ENCODE results near the gene LAMA4. TPM values are rescaled to one million over a fixed set of nuclear protein-coding genes. Genes with fewer than 3 reads are reported as not detected.

Gene LAMA4
- total RNA-seq, 1 experiment from 2014 or later, result 58.3 TPM

- ChIA-PET CTCF (no interaction called here), POLR2A (ENCODE audit: unreplicated experiment) (no interaction called here)
- intact Hi-C loops (cut with micrococcal nuclease; ENCODE audit: unreplicated experiment), result no loop called here
- Histone ChIP-seq H3K4me1 (replicated peaks; ENCODE audit: insufficient read depth) (peaks cover 11% of the 10 kb centered on the region), H3K27ac (no peak overlapping the region), H3K36me3 (ENCODE audit: low read depth) (peaks cover 89% of the 10 kb centered on the region), H3K79me2 (ENCODE audit: low read depth) (no peaks in the 10 kb centered on the region), H3K4me2 (no peak overlapping the region), H3K4me3 (no peak overlapping the region), H3K9me2 (ENCODE audit: insufficient read depth) (no peaks in the 10 kb centered on the region), H4K20me1 (ENCODE audit: insufficient read depth) (0 out of 2 replicates have a peak, but pooled peaks cover 10% of the 10 kb centered on the region), H2AFZ (no peak overlapping the region), H3F3A (ENCODE audit: insufficient read depth, low read depth) (peaks cover 34% of the 10 kb centered on the region), H3K9me3 (ENCODE audit: insufficient read depth, low read depth) (no peaks in the 10 kb centered on the region), H3K27me3 (ENCODE audit: insufficient read depth, low read depth) (no peaks in the 10 kb centered on the region)
- no TSS peak for BruUV-seq (replicated peaks)
- TF ChIP-seq CTCF (conservative IDR thresholded peaks at IDR 0.05) (no peak), EZH2 (IDR thresholded peaks at IDR 0.05; ENCODE audit: low read depth) (no peak)
- no peak for DNase-seq
Measured at GRCh38 chr6:112150363-112150762, 104.0 kb downstream of the LAMA4 start.

GRCh38 chr6:112149719-112150263 is 104.6 kb downstream of the LAMA4 start:
- no TSS peak for BruUV-seq (replicated peaks)
- Histone ChIP-seq H3K9me3 (ENCODE audit: insufficient read depth, low read depth) (no peaks in the 10 kb centered on the region), H3K4me1 (replicated peaks; ENCODE audit: insufficient read depth) (peaks cover 5% of the 10 kb centered on the region), H4K20me1 (ENCODE audit: insufficient read depth) (0 out of 2 replicates have a peak, but pooled peaks cover 9% of the 10 kb centered on the region), H3F3A (ENCODE audit: insufficient read depth, low read depth) (peaks cover 29% of the 10 kb centered on the region), H3K4me2 (no peak overlapping the region), H3K79me2 (ENCODE audit: low read depth) (no peaks in the 10 kb centered on the region), H3K27me3 (ENCODE audit: insufficient read depth, low read depth) (no peaks in the 10 kb centered on the region), H2AFZ (no peak overlapping the region), H3K4me3 (no peak overlapping the region), H3K36me3 (ENCODE audit: low read depth) (peaks cover 89% of the 10 kb centered on the region), H3K9me2 (ENCODE audit: insufficient read depth) (no peaks in the 10 kb centered on the region), H3K27ac (no peak overlapping the region)
- no peak for DNase-seq
- CTCF ChIA-PET, result no interaction called here
- intact Hi-C loops (cut with micrococcal nuclease; ENCODE audit: unreplicated experiment), result no loop called here
- POLR2A ChIA-PET (ENCODE audit: unreplicated experiment), result no interaction called here
- TF ChIP-seq CTCF (conservative IDR thresholded peaks at IDR 0.05), result no peak
- no peak for TF ChIP-seq EZH2 (IDR thresholded peaks at IDR 0.05; ENCODE audit: low read depth)

GRCh38 chr6:112149236-112149635 is 105.1 kb downstream of the LAMA4 start:
- Histone ChIP-seq H3F3A (ENCODE audit: insufficient read depth, low read depth) (peaks cover 23% of the 10 kb centered on the region), H3K27me3 (ENCODE audit: insufficient read depth, low read depth) (no peaks in the 10 kb centered on the region), H3K79me2 (ENCODE audit: low read depth) (no peaks in the 10 kb centered on the region), H3K4me2 (no peak overlapping the region), H2AFZ (no peak overlapping the region), H3K27ac (no peak overlapping the region), H3K9me2 (ENCODE audit: insufficient read depth) (no peaks in the 10 kb centered on the region), H3K4me1 (replicated peaks; ENCODE audit: insufficient read depth) (no peaks in the 10 kb centered on the region; the same call in none of the 2 replicates), H4K20me1 (ENCODE audit: insufficient read depth) (0 out of 2 replicates have a peak, but pooled peaks cover 5% of the 10 kb centered on the region), H3K9me3 (ENCODE audit: insufficient read depth, low read depth) (no peaks in the 10 kb centered on the region), H3K4me3 (no peak overlapping the region), H3K36me3 (ENCODE audit: low read depth) (peaks cover 89% of the 10 kb centered on the region)
- ChIA-PET CTCF (no interaction called here), POLR2A (ENCODE audit: unreplicated experiment) (no interaction called here)
- BruUV-seq (replicated peaks), result no TSS peak
- intact Hi-C loops (cut with micrococcal nuclease; ENCODE audit: unreplicated experiment), result no loop called here
- no peak for TF ChIP-seq EZH2 (IDR thresholded peaks at IDR 0.05; ENCODE audit: low read depth)
- DNase-seq, result no peak

GRCh38 chr6:112148103-112148502 is 106.3 kb downstream of the LAMA4 start:
- Histone ChIP-seq H3K9me3 (ENCODE audit: insufficient read depth, low read depth) (no peaks in the 10 kb centered on the region), H2AFZ (no peak overlapping the region), H3K79me2 (ENCODE audit: low read depth) (no peaks in the 10 kb centered on the region), H3K9me2 (ENCODE audit: insufficient read depth) (no peaks in the 10 kb centered on the region), H3K4me2 (no peak overlapping the region), H3K4me1 (replicated peaks; ENCODE audit: insufficient read depth) (no peaks in the 10 kb centered on the region), H4K20me1 (ENCODE audit: insufficient read depth) (no peaks in the 10 kb centered on the region), H3K27ac (no peak overlapping the region), H3K27me3 (ENCODE audit: insufficient read depth, low read depth) (no peaks in the 10 kb centered on the region), H3K36me3 (ENCODE audit: low read depth) (peaks cover 89% of the 10 kb centered on the region), H3F3A (ENCODE audit: insufficient read depth, low read depth) (peaks cover 15% of the 10 kb centered on the region), H3K4me3 (no peak overlapping the region)
- no TSS peak for BruUV-seq (replicated peaks)
- TF ChIP-seq CTCF (conservative IDR thresholded peaks at IDR 0.05) (no peak), EZH2 (IDR thresholded peaks at IDR 0.05; ENCODE audit: low read depth) (no peak)
- POLR2A ChIA-PET (ENCODE audit: unreplicated experiment), result no interaction called here
- no peak for DNase-seq
- intact Hi-C loops (cut with micrococcal nuclease; ENCODE audit: unreplicated experiment), result no loop called here
- CTCF ChIA-PET, result no interaction called here

All from PC-9 (cell line).